Trophoblast cell (in vitro differentiated cells and primary cell): ENCODE data around the gene MARS1.

Source experiments
- DNase-seq, 2 donors: peaks; one replicate each; pipeline ENCODE4 v3.0.0-alpha.2; 2016
- H2AFZ ChIP-seq: 2 replicates; pipeline ENCODE4 v1.6.1; 2013; ENCODE audit warnings: low read length, moderate library complexity, mild to moderate bottlenecking; ENCODE audit not compliant: insufficient read depth, poor library complexity
- H2AK5ac ChIP-seq: 2 replicates; pipeline ENCODE4 v1.6.1; 2013; ENCODE audit warnings: mild to moderate bottlenecking, low read length
- H2BK120ac ChIP-seq: 2 replicates; pipeline ENCODE4 v1.6.1; 2013; ENCODE audit warnings: low read length, mild to moderate bottlenecking, moderate library complexity; ENCODE audit not compliant: insufficient read depth, poor library complexity
- H2BK12ac ChIP-seq: 2 replicates; pipeline ENCODE4 v1.6.1; 2013; ENCODE audit warnings: mild to moderate bottlenecking, low read length, moderate library complexity
- H2BK5ac ChIP-seq: 2 replicates; pipeline ENCODE4 v1.6.1; 2013; ENCODE audit warnings: low read length, low read depth, moderate library complexity, mild to moderate bottlenecking; ENCODE audit not compliant: poor library complexity
- H3K14ac ChIP-seq: 2 replicates; pipeline ENCODE4 v1.6.1; 2013; ENCODE audit warnings: mild to moderate bottlenecking, low read length
- H3K18ac ChIP-seq: 2 replicates; pipeline ENCODE4 v1.6.1; 2013; ENCODE audit warnings: mild to moderate bottlenecking, low read length
- H3K23ac ChIP-seq: 2 replicates; pipeline ENCODE4 v1.6.1; 2013; ENCODE audit warnings: low read length
- H3K27ac ChIP-seq: 2 replicates; pipeline ENCODE4 v1.5.1; 2013; ENCODE audit warnings: low read depth, mild to moderate bottlenecking, inconsistent platforms, low read length, moderate library complexity
- H3K27me3 ChIP-seq: 2 replicates; pipeline ENCODE4 v1.6.1; 2013; ENCODE audit warnings: inconsistent platforms, mild to moderate bottlenecking, low read length, moderate library complexity; ENCODE audit not compliant: insufficient read depth
- H3K36me3 ChIP-seq, 2 experiments: 1 replicate in 1 of 2; 2 replicates in 1 of 2; pipeline ENCODE4 v1.6.1; 2013; ENCODE audit warnings: low read length in 2 of 2, mild to moderate bottlenecking in 2 of 2, moderate library complexity in 1 of 2; ENCODE audit not compliant: insufficient read depth in 2 of 2, control insufficient read depth in 1 of 2
- H3K4ac ChIP-seq: 2 replicates; pipeline ENCODE4 v1.6.1; 2013; ENCODE audit warnings: low read depth, mild to moderate bottlenecking, low read length, moderate library complexity
- H3K4me1 ChIP-seq, 2 experiments: 1 replicate in 1 of 2; 2 replicates in 1 of 2; pipeline ENCODE4 v1.6.1; 2013; ENCODE audit warnings: low read length in 2 of 2, mild to moderate bottlenecking in 2 of 2, moderate library complexity in 1 of 2; ENCODE audit not compliant: insufficient read depth in 2 of 2, control insufficient read depth in 1 of 2
- H3K4me2 ChIP-seq: 2 replicates; pipeline ENCODE4 v1.6.1; 2013; ENCODE audit warnings: inconsistent platforms, mild to moderate bottlenecking, low read length, moderate library complexity
- H3K4me3 ChIP-seq: 2 replicates; pipeline ENCODE4 v1.5.1; 2013; ENCODE audit warnings: mild to moderate bottlenecking, low read depth, low read length, inconsistent platforms
- H3K79me1 ChIP-seq: one replicate; pipeline ENCODE4 v1.6.1; 2013; ENCODE audit warnings: low read length
- H3K79me2 ChIP-seq: 2 replicates; pipeline ENCODE4 v1.6.1; 2013; ENCODE audit warnings: low read length, mild to moderate bottlenecking; ENCODE audit not compliant: control insufficient read depth, insufficient read depth, poor library complexity
- H3K9ac ChIP-seq: 2 replicates; pipeline ENCODE4 v1.6.1; 2013; ENCODE audit warnings: mild to moderate bottlenecking, low read length
- H3K9me3 ChIP-seq: 2 replicates; pipeline ENCODE4 v1.6.1; 2013; ENCODE audit warnings: low read depth, mild to moderate bottlenecking, control low read depth, inconsistent platforms, low read length; ENCODE audit not compliant: insufficient read depth
- H4K12ac ChIP-seq: 2 replicates; pipeline ENCODE4 v1.6.1; 2013; ENCODE audit warnings: low read depth, mild to moderate bottlenecking, low read length, moderate library complexity
- H4K8ac ChIP-seq: 2 replicates; pipeline ENCODE4 v1.6.1; 2013; ENCODE audit warnings: low read depth, mild to moderate bottlenecking, low read length, moderate library complexity
- H4K91ac ChIP-seq: one replicate; pipeline ENCODE4 v1.6.1; 2013; ENCODE audit warnings: low read depth, mild to moderate bottlenecking, low read length, moderate library complexity
- WGBS: extraction: QIAGEN DNeasy Blood & Tissue Kit; methylation state at CpG from one replicate; pipeline ENCODE4 v1.1.7; 2013; ENCODE audit warnings: missing lambda C conversion rate; ENCODE audit not compliant: insufficient read length, insufficient coverage; ENCODE audit errors: extremely low coverage; 5-methylcytosine and 5-hydroxymethylcytosine counted together

Gene MARS1

DNA sequence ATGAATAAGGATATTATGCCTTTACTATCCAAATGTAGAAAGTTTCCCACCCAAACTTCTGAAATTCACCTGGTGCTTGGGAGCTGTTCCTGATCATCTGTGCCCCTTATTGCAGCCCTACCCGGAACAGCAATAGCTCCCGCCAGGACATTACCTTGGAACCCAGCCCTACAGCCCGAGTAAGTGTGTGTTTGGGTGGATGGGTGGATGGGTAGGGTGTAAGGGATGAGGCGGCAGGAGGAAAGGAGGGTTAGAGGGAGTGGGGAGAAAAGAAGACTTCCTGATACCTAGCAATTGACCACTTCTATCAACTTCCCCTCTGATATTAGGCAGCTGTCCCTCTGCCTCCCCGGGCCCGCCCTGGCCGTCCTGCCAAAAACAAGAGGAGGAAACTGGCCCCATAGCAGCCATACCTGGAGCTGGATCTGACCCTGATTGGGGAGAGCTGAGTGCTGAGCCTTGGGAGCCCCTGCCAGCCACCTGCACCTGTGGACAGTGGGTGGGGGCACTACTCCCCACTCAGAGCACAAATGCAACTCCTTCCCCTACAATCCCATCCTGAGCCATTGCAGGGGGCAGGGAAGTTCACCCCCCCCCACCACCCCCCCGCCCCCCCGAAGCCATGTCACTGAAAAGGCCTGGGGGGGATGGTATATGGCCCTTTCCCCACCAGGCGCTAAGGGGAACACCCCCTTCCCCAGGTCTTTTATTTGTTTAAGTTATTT, 41.1 kb downstream of the MARS1 start:
- Histone ChIP-seq H3K9ac (no peak overlapping the region), H3K79me2 (peaks cover 2% of the 10 kb centered on the region), H3K27ac (no peak overlapping the region), H3K27me3 (no peaks in the 10 kb centered on the region), H3K18ac (no peak overlapping the region), H3K14ac (no peak overlapping the region), H4K8ac (no peak overlapping the region), H3K23ac (no peak overlapping the region), H2AK5ac (no peak overlapping the region), H3K36me3 (peaks cover 79 to 90% of the 10 kb centered on the region in 2 experiments), H2BK12ac (no peak overlapping the region), H2BK120ac (no peak overlapping the region), H3K4me2 (no peak overlapping the region), H3K4ac (no peak overlapping the region), H4K12ac (no peak overlapping the region), H2AFZ (no peak overlapping the region), H3K9me3 (no peaks in the 10 kb centered on the region), H2BK5ac (no peak overlapping the region), H3K79me1 (no peaks in the 10 kb centered on the region), H4K91ac (no peak overlapping the region), H3K4me1 (peaks cover 4 to 11% of the 10 kb centered on the region in 2 experiments), H3K4me3 (no peak overlapping the region)
- DNase-seq = no peak
- WGBS = no CpG with 5 or more reads among the region's 10 CpGs

DNA sequence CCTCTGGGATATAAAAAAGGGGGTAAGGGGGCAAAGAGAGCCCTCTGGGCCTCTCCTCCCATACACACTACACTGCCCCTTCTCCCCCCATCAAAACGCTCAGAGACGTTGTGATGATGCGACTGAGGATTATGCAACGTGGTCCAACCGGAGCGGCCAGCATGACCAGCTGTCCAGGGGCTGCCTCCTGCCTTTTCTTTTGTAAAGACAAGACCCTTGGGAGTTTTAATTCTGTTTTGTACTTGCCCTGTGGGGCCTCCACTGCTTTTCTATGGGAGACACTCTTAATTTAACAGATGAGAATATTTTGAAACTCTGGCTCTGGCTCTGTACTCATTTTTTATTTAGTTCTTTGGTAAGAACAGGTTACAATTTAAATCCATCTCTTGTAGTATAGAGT, 42.0 kb downstream of the MARS1 start:
- H2BK5ac ChIP-seq = no peak overlapping the region
- H3K36me3 ChIP-seq = peaks cover 79 to 92% of the 10 kb centered on the region in 2 experiments
- H3K9me3 ChIP-seq = no peaks in the 10 kb centered on the region
- H2BK120ac ChIP-seq = no peak overlapping the region
- H3K4me3 ChIP-seq = no peak overlapping the region
- no peaks in the 10 kb centered on the region for H3K79me1 ChIP-seq
- H2AFZ ChIP-seq = no peak overlapping the region
- H3K79me2 ChIP-seq = no peaks in the 10 kb centered on the region
- no peak overlapping the region for H3K14ac ChIP-seq
- WGBS = no CpG with 5 or more reads among the region's 6 CpGs
- no peak overlapping the region for H3K18ac ChIP-seq
- peaks cover 0 to 6% of the 10 kb centered on the region in 2 experiments for H3K4me1 ChIP-seq
- H4K12ac ChIP-seq = no peak overlapping the region
- H3K9ac ChIP-seq = no peak overlapping the region
- no peak overlapping the region for H4K91ac ChIP-seq
- DNase-seq = peak in 1 of 2 donors; percentile 45
- no peak overlapping the region for H3K4me2 ChIP-seq
- no peak overlapping the region for H2BK12ac ChIP-seq
- peak overlapping the region; percentile 46 for H3K27ac ChIP-seq
- H3K23ac ChIP-seq = no peak overlapping the region
- H3K27me3 ChIP-seq = no peaks in the 10 kb centered on the region
- no peak overlapping the region for H4K8ac ChIP-seq
- no peak overlapping the region for H3K4ac ChIP-seq
- H2AK5ac ChIP-seq = no peak overlapping the region

DNA sequence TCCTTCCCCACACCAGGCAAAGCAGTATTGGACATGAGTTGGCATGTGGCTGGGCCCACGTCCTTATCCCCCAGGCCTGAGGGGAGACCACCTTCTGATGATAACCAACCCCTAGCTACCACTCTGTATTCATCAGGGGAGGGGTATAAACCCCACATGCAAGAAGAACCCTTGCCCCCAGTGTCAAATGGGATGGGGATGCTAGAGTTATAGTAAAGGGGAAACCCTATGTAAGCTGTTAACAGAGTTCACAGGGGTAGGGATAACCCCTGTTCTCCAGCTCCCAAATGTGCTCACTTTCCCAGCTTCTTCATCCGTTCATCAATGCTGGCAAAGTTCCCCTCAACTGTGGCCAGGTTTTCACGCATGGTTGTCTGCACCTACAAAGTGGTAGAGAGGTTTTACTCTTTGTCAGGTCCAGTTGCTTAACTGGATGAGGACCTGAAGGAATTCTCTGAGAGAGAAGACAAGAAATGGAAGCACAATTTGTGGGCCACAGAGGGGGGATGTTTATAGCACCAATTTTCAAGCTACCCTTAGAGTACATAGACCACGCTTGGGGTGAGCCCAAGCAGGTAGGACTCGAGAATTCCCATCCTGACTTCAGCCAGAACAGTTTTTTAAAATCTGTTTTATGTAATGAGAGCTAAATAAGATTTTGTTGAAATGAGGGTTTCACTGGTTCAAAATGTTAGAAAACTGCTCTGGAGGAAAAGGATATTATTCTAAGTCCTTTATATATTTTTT, 42.7 kb downstream of the MARS1 start:
- H3K14ac ChIP-seq = no peak overlapping the region
- no peak overlapping the region for H2BK12ac ChIP-seq
- H3K4me1 ChIP-seq = peaks cover 0 to 6% of the 10 kb centered on the region in 2 experiments
- DNase-seq = no peak
- H3K79me1 ChIP-seq = no peaks in the 10 kb centered on the region
- no peak overlapping the region for H4K91ac ChIP-seq
- H3K4me3 ChIP-seq = no peak overlapping the region
- H3K9ac ChIP-seq = no peak overlapping the region
- no peak overlapping the region for H3K4ac ChIP-seq
- H3K27ac ChIP-seq = peak overlapping the region; percentile 46
- H3K4me2 ChIP-seq = no peak overlapping the region
- no peak overlapping the region for H3K18ac ChIP-seq
- H2BK120ac ChIP-seq = no peak overlapping the region
- H3K79me2 ChIP-seq = no peaks in the 10 kb centered on the region
- H3K23ac ChIP-seq = peak overlapping the region; percentile 42
- H3K27me3 ChIP-seq = no peaks in the 10 kb centered on the region
- no peak overlapping the region for H2AFZ ChIP-seq
- no peak overlapping the region for H4K12ac ChIP-seq
- WGBS = no CpG with 5 or more reads among the region's 5 CpGs
- H2BK5ac ChIP-seq = no peak overlapping the region
- H2AK5ac ChIP-seq = no peak overlapping the region
- H3K9me3 ChIP-seq = no peaks in the 10 kb centered on the region
- H3K36me3 ChIP-seq = peaks cover 75 to 92% of the 10 kb centered on the region in 2 experiments
- no peak overlapping the region for H4K8ac ChIP-seq

DNA sequence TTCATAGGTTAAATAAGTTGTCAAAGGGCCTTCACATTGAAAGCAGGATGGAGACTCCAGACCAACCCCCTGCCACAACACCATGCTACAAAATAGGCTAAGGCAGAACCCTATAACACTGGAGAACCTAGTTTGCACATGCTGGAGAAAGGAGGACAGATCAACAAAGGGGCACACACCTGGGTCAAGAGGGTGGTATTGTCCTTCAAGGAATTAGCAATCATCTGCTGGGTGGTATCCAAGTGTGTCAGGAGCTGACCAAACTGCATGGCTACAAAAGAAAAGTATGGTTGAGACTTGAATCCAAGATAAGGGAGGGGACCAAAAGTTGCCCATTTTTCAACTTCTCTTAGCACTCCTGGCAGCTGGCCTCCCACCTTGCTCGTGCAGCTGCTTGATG, 44.0 kb downstream of the MARS1 start:
- Histone ChIP-seq H4K8ac (no peak overlapping the region), H3K9ac (no peak overlapping the region), H3K9me3 (no peaks in the 10 kb centered on the region), H3K4ac (no peak overlapping the region), H3K4me2 (no peak overlapping the region), H2AFZ (no peak overlapping the region), H2BK12ac (no peak overlapping the region), H3K79me1 (no peaks in the 10 kb centered on the region), H2BK5ac (no peak overlapping the region), H3K79me2 (no peaks in the 10 kb centered on the region), H4K91ac (no peak overlapping the region), H3K27ac (no peak overlapping the region), H3K4me3 (no peak overlapping the region), H3K18ac (no peak overlapping the region), H2AK5ac (no peak overlapping the region), H3K14ac (no peak overlapping the region), H3K4me1 (peaks cover 0 to 6% of the 10 kb centered on the region in 2 experiments), H3K23ac (no peak overlapping the region), H3K36me3 (peaks cover 63 to 82% of the 10 kb centered on the region in 2 experiments), H2BK120ac (no peak overlapping the region), H3K27me3 (no peaks in the 10 kb centered on the region), H4K12ac (no peak overlapping the region)
- WGBS = no CpG with 5 or more reads among the region's 1 CpG
- no peak for DNase-seq
